ENCODE data around the gene HOXB13. TPM values are rescaled to one million over a fixed set of nuclear protein-coding genes. Genes with fewer than 3 reads are reported as not detected.

HOXB13 gene
- total RNA-seq, 2 donors from 2014 or later, result not detected

DNA sequence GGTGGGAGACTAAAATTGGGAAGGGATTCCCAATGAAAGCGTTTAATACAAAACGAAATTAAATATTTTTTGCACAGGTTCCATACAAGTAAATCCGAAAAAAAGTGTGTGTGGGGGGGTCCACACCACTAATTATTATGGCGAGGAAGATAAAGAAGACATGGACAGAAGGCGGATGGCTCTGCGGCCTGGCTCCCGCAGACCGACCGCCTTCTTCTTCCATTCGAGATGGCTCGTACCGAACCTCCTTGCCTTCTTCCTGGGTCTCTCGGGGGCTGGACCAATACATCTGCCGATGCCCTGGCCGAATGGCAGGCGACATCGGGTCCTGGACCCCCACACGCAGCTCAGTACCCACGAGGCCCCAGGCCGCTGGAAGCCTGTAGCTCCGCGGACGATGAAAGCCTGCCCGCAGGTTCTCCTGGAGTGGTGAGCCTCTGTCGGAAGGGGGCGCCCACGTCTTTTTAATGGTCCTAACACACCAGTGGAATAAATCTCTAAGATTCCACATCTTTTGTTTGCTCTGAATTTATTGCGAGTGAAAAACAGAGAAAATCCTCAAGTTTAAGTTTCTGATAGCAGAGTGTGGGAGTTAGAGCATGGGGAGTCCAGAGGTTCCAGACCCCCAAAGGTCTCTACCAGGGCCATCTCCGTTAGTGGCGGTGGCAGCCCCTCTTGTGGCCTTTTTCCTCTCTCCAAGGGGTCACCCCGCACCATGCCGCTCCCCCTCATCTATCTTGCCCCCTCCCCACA lies 4.1 kb downstream of the HOXB13 start:
- Histone ChIP-seq H3K27ac (ENCODE audit: low read depth, low read length) (no peak overlapping the region), H3K9me3 (ENCODE audit: control insufficient read depth, low read length) (no peaks in the 10 kb centered on the region), H3K4me3 (ENCODE audit: low read length) (no peak overlapping the region), H3K36me3 (ENCODE audit: control insufficient read depth, insufficient read depth, low read length) (no peaks in the 10 kb centered on the region), H3K4me1 (ENCODE audit: control insufficient read depth, insufficient read depth, low read length) (no peaks in the 10 kb centered on the region), H3K27me3 (ENCODE audit: control insufficient read depth, insufficient read depth, low read length, poor library complexity, severe bottlenecking) (peaks cover 100% of the 10 kb centered on the region), H3K9ac (ENCODE audit: extremely low read depth, low read length, poor library complexity, severe bottlenecking) (no peak overlapping the region)
- Mint-ChIP-seq H3K36me3 (ENCODE audit: low read depth) (no peaks in the 10 kb centered on the region), H3K4me3 (no peak overlapping the region), H3K27me3 (ENCODE audit: insufficient read depth) (peaks cover 100% of the 10 kb centered on the region), H3K27ac (no peak overlapping the region), H3K9me3 (no peaks in the 10 kb centered on the region), H3K4me1 (peaks cover 8% of the 10 kb centered on the region)
- WGBS, 2 experiments (ENCODE audit: insufficient coverage in 1 of 2, insufficient read length in 1 of 2), result 4 to 8% methylated on average over 12 to 32 of the region's 32 CpGs
- DNase-seq, result peak; percentile 97
- peak; percentile 89 for TF ChIP-seq CTCF (conservative IDR thresholded peaks at IDR 0.05)

DNA sequence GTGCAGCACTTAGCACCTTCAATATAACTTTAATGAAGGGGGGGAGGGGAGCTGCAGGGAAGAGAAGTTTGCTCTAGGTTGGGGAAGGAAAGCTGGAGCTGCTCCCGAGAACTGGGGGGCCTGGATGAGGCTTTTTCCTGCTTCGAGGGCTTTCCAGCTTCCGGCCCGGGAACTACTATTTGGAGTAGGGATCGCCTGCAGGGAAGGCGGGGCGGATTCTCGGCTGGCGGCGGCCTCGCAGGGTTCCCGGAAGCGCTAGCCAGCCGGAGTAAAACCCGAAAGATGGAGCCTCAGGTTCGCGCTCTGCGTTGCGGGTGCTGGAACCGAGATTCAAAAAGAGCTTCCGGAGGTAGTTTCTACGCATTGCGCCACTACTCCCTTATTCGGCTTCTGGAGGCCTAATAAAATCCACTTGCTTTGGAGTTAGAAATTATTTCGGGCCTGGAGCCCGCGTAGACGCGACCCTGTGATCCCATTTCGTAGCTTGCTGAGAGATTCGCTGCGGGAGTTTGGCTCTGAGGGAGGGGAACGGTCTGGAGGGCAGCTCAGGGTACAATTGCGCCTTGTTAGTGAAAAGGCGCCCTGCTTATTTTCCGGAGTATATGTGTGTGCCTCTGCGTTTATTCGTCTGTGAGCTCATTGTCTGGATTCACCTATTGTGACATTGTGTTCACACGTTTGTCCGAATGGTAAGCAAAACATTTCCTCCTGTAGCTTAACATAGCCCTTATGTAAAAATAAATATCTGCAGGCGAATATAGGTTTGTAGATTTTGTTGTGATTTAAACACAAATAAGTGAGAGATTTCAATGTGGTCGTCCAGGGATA lies 4.9 kb downstream of the HOXB13 start:
- H3K9me3 ChIP-seq (ENCODE audit: control insufficient read depth, low read length), result no peaks in the 10 kb centered on the region
- H3K4me3 ChIP-seq (ENCODE audit: low read length), result no peak overlapping the region
- peaks cover 100% of the 10 kb centered on the region for H3K27me3 ChIP-seq (ENCODE audit: control insufficient read depth, insufficient read depth, low read length, poor library complexity, severe bottlenecking)
- peak; percentile 90 for DNase-seq
- no peaks in the 10 kb centered on the region for H3K36me3 Mint-ChIP-seq (ENCODE audit: low read depth)
- no peak overlapping the region for H3K27ac Mint-ChIP-seq
- no peak for TF ChIP-seq CTCF (conservative IDR thresholded peaks at IDR 0.05)
- H3K4me3 Mint-ChIP-seq, result no peak overlapping the region
- H3K4me1 Mint-ChIP-seq, result peaks cover 8% of the 10 kb centered on the region
- no peak overlapping the region for H3K27ac ChIP-seq (ENCODE audit: low read depth, low read length)
- no peaks in the 10 kb centered on the region for H3K36me3 ChIP-seq (ENCODE audit: control insufficient read depth, insufficient read depth, low read length)
- no peaks in the 10 kb centered on the region for H3K4me1 ChIP-seq (ENCODE audit: control insufficient read depth, insufficient read depth, low read length)
- 2 to 6% methylated on average over 31 to 42 of the region's 42 CpGs for WGBS, 2 experiments (ENCODE audit: insufficient coverage in 1 of 2, insufficient read length in 1 of 2)
- H3K9me3 Mint-ChIP-seq, result no peaks in the 10 kb centered on the region
- H3K9ac ChIP-seq (ENCODE audit: extremely low read depth, low read length, poor library complexity, severe bottlenecking), result no peak overlapping the region
- peaks cover 100% of the 10 kb centered on the region for H3K27me3 Mint-ChIP-seq (ENCODE audit: insufficient read depth)

DNA sequence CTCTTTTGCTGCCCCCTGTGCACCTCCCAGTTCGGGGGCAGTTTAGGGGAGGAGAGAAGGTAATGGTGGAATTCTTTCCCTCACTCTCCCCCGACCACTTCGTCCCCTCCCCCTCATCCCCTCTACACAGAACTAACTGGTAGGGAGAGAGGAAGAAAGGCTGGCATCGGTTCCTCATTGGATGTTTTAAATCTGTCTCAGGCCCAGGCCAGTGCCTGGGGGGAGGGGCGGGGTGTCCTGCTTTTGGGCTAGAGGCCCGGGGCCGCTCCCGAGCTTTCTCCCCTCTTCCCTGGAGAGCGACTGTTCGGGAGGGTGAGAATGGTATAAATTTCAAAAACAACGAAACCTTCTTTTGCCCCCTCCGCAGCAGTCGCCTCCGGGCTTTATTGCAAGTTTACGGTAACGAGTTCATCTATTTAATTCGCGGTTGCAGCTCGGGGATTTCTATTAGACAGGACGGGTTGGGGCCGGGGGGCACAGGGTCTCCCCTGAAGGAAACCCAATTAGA lies 5.6 kb downstream of the HOXB13 start, which contains the start of gene PRAC2:
Gene PRAC2 (plus strand): TSS at position 271 of the 508 bp plus-strand sequence. CDS start 1,226 bp downstream, outside the sequence.
- no peaks in the 10 kb centered on the region for H3K4me1 ChIP-seq (ENCODE audit: control insufficient read depth, insufficient read depth, low read length)
- Mint-ChIP-seq H3K27me3 (ENCODE audit: insufficient read depth) (peaks cover 100% of the 10 kb centered on the region), H3K9me3 (no peaks in the 10 kb centered on the region), H3K4me1 (peaks cover 14% of the 10 kb centered on the region), H3K27ac (no peak within 1 kb of the TSS), H3K36me3 (ENCODE audit: low read depth) (no peaks in the 10 kb centered on the region), H3K4me3 (no peak within 1 kb of the TSS)
- no peak within 1 kb of the TSS for H3K9ac ChIP-seq (ENCODE audit: extremely low read depth, low read length, poor library complexity, severe bottlenecking)
- no peaks in the 10 kb centered on the region for H3K9me3 ChIP-seq (ENCODE audit: control insufficient read depth, low read length)
- H3K36me3 ChIP-seq (ENCODE audit: control insufficient read depth, insufficient read depth, low read length), result no peaks in the 10 kb centered on the region
- DNase-seq, result peak; percentile 85
- TF ChIP-seq CTCF (conservative IDR thresholded peaks at IDR 0.05), result no peak
- 4 to 5% methylated on average over 8 to 16 of the region's 21 CpGs for WGBS, 2 experiments (ENCODE audit: insufficient coverage in 1 of 2, insufficient read length in 1 of 2)
- H3K27me3 ChIP-seq (ENCODE audit: control insufficient read depth, insufficient read depth, low read length, poor library complexity, severe bottlenecking), result peaks cover 100% of the 10 kb centered on the region
- no peak within 1 kb of the TSS for H3K4me3 ChIP-seq (ENCODE audit: low read length)
- H3K27ac ChIP-seq (ENCODE audit: low read depth, low read length), result no peak within 1 kb of the TSS

All from endodermal cell (in vitro differentiated cells).